IPS DF 4.7 (cell line): ENCODE results near the gene MAGI2.
"Not testable (repeated sequence)": the region's sequence is repeated elsewhere in the genome, so short reads cannot be mapped to it uniquely, and the experiment has no call there.

Experiments
- DNase-seq: peaks from one replicate; pipeline ENCODE4 v3.0.0-alpha.2; 2013; ENCODE audit warnings: low spot score; ENCODE audit errors: extremely low read depth

The MAGI2 gene

DNA sequence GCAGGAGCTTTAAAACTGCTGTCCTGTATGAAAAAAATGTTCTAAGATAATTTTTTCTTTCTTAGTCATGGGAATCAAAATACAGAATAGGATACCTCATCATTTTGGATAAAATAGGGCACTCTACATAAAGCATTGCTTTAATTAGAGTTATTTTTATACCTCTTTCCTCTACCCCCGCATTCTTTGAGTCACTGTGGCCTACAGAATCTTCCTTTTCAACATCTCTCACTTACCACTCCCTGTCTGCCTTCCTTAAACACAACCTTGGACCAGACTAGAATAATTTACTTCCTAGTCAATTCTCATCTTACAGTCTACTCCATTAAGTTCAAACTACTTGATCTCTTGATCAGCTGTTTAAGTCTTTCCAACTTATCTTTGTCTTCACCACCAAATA is 1192.6 kb downstream of the MAGI2 start:
- DNase-seq = no peak

DNA sequence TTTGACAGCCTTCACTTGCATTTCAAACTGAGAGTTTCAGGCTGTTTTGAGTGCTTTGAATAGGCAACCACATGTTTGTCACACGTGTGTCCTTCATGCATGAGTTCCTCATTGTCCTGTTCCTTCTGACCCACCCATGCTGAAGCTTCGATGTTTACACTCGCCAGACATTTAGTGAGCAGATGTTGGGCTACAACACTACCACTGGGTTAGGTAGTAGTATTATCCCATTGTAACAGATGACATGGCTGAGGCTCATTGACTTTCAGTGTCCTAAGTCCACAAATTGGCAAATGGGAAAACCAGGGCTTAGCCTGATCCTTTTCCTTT is 1198.8 kb downstream of the MAGI2 start:
- no peak for DNase-seq

DNA sequence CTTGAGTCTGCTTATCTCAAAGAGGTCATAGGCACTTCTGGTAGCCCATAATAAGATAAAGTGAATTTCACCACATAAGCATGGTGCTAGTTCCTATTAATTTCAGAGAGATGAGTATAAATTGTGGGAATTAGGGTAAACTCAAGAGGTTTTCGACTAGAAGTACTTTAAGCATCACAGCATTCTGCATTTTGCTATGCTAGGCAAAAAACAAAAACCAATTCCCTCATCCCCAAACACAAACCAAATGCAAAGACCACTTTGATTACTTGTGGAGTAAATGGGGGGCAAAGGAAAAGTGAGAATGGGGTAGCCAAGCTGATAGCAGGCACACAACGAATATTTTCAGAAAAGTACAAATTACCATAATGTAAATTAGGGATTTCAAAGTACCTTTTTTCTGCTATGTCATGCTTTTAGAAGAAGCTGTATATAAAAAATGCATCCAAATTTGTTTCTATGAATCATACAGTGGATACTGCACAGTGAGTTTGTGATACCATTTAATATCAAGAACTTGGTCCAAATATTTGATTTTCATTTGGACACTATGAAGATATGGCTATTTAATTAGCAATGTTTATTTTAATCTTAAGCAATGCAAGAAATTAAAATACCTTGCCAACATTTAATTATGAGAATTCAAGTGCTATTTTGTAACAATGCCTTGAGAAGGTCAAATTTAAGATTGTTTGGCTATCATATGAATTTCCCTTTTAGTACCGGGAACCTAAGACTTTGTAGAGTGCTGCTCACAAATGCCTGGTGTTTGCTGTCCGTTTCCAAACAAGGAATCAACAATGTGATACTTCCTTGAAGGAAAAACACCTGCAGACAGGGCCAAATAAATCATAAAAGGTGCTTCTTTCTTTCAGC is 1199.4 kb downstream of the MAGI2 start:
- no peak for DNase-seq

DNA sequence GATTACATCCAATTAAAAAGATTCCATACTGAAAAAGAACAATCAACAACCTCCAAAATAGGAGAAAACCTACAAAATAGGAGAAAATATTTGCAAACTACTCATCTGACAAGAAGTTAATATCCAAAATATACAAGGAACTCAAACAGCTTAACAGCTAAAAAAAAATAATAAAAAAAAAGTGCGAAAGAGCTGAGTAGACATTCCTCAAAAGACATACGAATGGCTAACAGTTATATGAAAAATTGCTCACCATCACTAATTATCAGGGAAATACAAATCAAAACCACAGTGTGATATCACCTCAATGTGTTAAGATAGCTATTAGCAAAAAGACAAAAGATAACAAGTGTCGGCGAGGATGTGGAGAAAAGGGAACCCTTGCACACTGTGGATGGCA is 1204.6 kb downstream of the MAGI2 start:
- DNase-seq = no peak

DNA sequence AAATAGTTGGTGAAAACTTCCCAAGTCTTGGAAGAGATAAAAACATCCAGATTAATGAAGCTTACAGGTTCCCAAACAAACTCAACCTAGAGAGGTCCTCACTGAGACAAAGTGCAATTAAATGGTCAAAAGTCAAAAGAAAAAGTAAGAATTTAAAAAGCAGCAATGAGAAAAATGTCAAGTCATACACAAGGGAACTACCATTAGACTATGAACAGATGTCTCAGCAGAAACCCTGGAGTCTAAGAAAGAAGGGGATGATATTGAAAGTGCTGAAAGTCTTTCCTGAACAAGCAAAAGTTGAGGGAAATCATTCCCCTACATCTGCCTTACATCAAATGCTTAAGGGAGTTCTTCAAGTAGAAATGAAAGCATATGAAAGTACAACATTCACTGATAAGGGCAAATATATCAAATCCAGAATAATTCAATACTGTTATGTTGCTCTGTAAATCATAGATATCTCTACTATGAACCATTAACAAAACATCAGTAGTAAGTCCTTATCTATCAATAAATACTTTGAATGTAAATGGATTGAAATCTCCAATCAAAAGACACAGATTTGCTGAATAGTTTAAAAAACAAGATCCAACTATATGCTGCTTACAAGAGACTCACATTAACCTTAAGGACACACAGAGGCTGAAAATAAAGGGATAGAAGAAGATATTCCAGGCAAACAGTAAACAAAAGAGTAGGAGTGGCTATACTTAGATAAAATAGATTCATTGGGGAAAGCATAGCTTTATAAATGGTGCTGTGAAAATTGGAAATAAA is 1205.4 kb downstream of the MAGI2 start:
- DNase-seq = no peak

DNA sequence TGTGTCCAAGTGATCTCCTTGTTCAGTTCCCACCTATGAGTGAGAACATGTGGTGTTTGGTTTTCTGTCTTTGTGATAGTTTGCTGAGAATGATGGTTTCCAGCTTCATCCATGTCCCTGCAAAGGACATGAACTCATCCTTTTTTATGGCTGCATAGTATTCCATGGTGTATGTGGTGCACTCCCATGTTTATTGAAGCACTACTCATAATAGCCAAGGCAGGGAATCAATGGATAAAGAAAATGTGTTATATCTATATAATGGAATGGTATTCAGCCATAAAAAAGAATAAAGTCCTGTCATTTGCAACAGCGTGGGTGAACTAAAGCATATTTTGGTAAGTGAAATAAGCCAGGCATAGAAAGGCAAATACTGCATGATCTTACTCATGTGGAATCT is 1213.3 kb downstream of the MAGI2 start:
- not testable (repeated sequence) for DNase-seq

DNA sequence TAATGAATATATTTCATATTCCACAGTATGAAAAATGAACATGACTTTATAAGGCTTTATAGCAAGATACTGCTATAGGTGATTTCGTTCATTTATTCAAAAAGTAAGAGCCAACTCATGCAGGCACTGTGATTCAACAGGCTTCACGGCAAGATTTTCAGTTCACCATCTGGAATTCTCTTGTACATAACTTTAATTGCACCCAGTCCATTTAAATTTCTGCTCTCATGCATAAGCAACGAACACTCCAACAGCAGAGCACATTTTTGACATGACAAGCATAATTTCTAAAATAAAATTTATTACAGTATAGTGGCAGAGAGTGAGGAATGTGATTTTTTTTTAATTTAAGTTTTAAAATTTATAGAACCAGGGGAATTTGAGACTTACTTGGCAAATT is 1218.8 kb downstream of the MAGI2 start:
- DNase-seq = no peak

DNA sequence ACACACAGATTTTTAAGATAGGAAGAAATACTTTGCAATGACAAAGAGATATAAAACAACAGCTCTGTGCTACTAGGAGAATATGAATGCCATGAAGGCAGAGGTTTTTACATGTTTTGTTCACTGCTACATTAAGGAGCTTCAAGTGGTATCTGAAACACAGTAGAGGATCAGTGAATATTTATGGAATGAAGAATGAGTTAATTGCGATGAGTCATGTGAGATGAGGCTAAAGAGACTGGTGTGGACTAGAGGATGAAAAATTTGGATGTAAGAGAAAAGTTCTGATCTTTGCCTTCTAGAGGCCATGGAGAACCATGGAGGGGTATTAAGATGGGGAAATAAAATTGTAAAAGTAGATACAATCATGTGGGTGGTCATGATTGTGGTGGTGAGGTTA is 1220.7 kb downstream of the MAGI2 start:
- DNase-seq = no peak

DNA sequence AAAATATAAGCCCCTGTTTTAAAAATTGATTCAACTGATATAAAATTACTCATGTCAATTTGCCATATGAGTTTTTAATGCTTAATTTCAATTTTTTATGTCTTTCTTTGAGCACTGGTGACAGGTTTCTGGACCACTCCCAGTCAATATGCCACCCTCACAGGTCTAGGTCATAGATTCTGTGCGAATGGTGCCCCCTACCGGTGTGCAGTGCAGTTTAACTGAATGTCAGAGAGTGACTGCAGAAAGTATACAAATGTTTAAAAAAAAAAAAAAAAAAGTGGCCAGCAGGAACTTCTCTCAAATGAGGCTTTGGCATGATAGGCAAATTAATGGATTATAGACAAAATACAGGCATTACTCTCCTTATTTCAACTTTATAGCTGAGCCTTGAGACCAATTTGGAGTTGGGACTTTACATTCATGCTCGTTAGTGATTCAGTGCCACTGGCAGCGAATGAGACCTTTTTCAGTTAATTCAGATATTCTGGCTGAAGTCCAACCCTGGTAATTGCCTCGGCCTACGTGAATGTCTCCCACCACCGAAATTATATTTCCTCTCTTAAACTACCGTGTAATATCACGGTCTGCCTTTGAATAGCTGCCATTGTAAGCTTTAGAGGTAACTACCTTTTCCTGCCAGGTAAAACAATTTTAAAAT is 1227.3 kb downstream of the MAGI2 start:
- peak; percentile 53 for DNase-seq

DNA sequence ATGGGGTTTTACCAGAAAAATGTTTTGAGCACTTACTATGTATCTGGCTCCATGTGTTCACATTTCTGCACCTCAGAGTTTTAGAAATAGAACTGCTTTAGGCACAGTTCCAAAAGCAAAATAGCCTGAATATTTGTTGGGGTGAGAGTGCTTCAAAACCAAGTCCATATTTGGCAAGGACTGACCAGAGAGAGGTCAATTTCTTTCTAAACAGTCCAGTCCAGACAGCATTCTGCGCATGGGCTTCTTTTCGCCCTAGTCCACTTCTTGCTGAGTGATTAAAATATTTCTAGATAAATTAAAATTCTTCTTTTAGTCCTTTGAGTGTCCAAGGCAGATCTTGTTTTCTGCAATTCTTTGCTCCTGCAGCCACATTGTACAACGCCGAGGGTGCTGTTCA is 1227.9 kb downstream of the MAGI2 start:
- DNase-seq = no peak

DNA sequence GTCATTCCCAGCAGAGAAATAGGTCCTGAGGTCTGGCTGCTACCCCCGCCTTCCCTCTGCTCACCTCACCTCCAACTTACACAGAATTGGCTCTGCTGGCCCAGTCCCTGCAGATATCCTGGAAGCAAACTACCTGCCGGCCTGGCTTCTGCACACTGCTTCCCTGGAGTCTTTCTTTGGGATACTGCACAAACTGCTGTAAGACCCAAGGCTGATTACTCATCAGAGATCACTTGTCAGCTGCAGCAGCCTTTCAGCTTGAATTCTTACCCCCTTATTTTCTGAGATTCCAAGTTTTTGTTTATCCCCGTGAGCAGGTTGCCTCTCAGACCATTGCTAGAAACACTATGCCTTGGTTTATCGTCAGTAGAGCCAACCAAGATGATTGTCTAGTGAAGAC is 1228.5 kb downstream of the MAGI2 start:
- no peak for DNase-seq

DNA sequence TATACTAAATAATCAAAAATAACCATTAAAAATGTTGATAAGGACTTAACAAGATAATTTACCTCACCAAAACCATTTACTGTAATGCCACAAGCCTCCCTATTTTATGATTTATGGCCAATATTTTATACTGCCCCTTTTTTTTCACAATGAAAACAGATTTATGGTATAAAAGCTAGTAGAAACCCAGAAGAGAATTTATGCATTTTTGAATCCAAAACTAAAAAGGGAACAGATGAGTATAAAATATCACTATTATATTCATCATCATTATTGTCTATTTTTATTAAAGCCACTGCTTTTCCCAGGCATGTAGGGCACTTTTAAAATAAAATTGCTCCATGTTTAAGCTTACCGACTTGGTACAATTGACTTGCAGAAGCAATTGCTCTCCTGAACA is 1229.9 kb downstream of the MAGI2 start:
- DNase-seq = no peak

DNA sequence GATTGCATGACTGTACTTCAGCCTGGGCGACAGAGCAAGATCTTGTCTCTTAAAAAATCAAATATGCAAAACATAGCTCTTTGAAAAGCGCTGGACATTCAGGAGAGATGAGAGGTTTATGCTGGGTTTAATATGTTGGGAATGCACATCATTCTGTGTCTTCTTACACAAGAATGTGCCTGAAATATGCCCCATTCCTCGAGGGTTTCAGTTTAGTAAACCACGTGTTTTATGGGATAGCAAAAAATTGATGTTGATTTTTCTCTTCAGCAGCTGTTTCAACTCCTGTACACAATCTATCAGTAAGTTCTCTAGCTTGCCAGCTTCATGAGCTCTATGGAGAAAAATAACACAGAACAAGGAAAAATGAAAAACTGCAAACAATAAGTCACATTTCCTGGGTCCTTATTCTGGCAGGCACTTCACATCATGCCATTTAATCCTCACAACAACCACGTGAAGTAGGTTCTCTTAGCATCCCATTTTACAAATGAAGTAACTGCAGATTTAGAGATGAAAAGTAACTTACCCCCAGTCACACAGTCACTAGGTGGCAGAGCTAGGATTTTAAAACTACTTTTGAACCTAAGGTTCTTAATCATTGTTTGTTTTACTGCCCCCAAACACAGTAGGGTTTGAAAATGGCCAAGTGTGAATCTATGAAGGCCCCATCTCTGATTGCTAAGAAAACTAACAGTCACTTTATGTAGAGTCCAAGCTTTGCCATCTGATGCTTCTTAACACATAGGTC is 1231.3 kb downstream of the MAGI2 start:
- DNase-seq = no peak

DNA sequence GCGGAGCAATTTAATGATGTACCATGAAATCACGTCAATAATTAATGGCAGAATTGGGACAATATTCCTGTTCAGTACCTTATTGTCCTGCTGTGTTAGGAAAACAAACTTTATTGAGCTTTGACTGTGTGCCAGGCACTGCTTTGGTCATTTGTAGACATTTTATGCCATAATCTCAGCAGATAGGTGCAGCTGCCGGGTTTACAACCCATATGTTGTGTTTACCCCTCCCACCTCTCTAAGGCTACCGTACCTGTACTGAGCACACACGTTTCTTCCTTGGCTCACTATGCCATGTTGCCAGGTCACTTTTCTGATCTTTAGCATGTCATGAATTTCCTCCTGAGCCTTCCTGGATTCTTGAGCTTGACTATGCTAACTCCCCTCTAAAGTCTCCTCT is 1232.7 kb downstream of the MAGI2 start:
- DNase-seq = no peak

DNA sequence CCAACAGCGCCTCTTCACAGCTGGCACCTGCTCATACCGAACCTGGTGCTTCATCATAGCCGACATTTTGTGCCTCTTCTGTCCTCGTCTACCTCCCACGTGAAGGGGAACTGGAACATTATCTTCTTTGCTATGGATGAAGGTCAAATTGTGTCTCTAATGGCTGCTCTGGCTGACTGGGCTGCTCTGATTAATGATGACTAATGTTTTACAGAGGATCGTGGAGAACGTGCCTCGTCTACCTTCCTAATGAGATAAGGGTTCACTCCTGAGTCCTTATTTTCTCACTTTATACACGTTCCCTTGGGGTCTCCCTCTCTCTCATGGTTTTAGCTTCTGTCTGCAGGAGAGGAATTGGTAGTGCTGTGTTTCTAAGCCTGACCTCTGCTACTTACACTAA is 1234.6 kb downstream of the MAGI2 start:
- DNase-seq = no peak

DNA sequence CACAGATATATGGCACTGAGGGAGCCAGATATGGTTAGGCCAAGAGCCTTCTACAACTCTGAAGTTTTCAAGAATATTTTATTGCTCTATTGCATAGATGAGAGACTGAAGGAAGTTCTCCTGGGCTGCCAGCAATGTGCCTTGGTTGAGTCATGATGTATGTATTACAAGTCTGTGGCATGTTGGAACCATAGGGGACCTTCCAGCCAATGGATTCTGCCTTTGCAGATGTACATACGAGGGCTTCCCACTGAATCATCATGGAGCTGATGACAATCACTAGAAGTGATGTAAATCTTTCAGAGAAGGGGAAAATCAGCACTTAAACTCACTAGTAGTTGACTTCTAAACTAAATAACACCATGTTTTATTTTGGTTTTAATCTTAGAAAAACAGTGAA is 1235.4 kb downstream of the MAGI2 start:
- DNase-seq = no peak

DNA sequence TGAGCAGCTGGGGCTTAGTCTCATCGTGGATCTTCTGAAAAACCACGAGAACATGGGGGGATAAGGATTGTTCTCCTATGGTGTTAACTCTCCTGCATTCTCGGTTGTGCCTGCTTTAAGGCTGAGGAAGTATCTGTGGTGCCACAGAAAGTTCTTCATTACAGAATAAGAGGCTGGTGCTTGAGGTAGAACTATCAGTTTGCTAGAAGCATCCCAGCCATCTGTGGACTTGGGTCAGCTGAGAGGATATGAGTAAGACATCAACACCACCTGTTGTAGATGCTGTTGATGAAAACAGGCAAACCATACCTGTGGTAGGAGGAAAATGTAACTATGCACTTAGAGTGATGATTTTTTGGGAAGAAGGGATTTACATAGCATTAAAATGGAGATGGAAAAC is 1238.3 kb downstream of the MAGI2 start:
- DNase-seq = no peak

DNA sequence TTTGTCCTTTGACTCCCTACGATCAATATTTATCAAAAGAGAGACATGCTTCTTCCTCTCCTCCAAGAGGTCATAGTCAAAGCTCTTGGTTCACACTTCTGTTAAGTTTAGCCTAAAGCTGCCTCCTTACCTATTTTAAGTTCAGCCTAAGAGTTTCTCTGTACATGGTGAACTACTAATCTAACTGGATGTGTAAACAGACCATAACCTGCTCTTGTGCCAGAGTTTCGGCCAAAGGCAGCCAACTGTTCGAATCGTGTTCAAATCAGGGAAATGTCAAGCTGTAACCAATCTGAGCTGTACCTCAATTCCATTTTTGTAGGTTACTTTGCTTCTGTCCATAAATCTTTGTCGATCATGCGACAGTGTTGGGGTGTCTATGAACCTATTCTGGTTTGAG is 1240.1 kb downstream of the MAGI2 start:
- no peak for DNase-seq

DNA sequence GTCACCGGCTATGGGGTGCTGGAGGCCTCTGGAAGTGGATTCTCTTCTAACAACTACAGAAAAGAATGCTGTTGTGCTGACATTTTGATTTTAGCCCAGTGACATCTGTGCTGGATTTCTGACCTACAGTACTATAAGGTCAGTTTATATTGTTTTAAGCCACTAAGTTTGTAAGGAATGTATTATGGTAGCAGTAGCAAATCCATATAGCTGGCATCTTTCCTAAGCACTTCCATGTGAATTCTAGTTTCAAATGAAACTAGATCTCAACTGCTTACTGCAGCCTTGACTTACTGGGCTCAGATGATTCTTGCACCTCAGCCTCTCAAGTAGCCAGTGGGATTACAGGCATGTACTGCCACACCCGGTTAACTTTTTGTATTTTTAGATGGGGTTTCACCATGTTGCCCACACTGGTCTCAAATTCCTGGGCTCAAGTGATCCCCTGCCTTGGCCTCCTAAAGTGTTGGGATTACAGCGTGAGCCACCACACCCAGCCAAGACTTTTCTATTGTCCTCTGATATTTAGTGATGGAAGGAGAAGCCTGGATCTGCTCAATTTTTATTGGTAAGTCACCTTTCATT is 1240.9 kb downstream of the MAGI2 start:
- DNase-seq = no peak

DNA sequence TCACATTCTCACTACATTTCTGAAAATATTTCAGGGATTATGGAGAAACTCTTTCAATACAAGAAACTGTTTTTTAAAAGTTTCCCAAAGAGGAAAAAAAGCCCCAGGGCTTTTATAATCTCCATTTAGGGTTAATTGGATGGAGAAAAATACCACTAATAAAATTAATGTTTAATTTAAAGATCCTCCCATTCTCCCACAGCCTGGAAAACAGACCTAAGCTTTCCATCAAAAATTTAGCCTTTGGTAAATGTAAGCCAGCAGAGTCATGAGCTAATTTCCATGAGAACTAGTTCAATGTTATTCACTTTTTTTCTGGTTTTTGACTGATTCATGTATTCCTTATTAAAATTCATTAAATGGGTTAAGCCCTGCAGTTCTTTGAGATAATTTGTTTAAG is 1246.2 kb downstream of the MAGI2 start:
- DNase-seq = no peak

DNA sequence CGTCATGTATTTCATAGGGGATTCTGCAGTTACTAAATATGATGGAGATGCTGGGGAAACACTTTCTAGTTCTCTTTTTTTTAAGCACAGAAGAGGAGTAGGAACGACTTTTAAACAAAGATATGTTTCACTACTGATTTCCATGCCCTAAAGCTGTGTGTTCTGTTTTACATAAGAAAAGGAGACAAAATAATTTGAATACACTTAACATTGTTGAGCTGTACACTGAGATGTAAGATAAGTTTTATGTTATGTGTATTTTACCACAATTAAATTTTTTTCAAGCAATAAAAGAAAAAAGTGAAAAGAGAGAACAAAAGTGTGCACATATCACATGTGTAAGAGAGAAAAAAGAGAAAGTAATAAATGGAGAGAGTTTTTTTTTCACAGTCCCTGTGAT is 1246.7 kb downstream of the MAGI2 start:
- DNase-seq = no peak
